WERI-Rb-1 (cell line): ENCODE measurements around the gene NRF1.

Experiments
- DNase-seq: peaks from one replicate; pipeline ENCODE4 v3.0.0-alpha.2; 2020
- H3K27ac ChIP-seq: fragments of 250-450 bp; sonication (Bioruptor Pico); 2 replicates; pipeline ENCODE4 v1.5.1; 2020; ENCODE audit warnings: mild to moderate bottlenecking, moderate library complexity
- H3K27me3 ChIP-seq: fragments of 250-450 bp; sonication (Bioruptor Pico); 2 replicates; pipeline ENCODE4 v1.5.1; 2021; ENCODE audit warnings: mild to moderate bottlenecking, low read depth, moderate library complexity; ENCODE audit not compliant: insufficient read depth, severe bottlenecking
- H3K36me3 ChIP-seq: fragments of 250-450 bp; sonication (Bioruptor Pico); 2 replicates; pipeline ENCODE4 v1.5.1; 2020; ENCODE audit warnings: mild to moderate bottlenecking, moderate library complexity
- H3K4me3 ChIP-seq: 2 replicates; pipeline ENCODE4 v1.5.1; 2011; ENCODE audit warnings: low read depth, mild to moderate bottlenecking, control low read depth, low read length
- H3K9me3 ChIP-seq: fragments of 250-450 bp; sonication (Bioruptor Pico); 2 replicates; pipeline ENCODE4 v1.5.1; 2021; ENCODE audit warnings: mild to moderate bottlenecking, moderate library complexity; ENCODE audit not compliant: severe bottlenecking
- TF ChIP-seq, protein P1 (sequence below): IDR thresholded peaks from 2 replicates; pipeline ENCODE4 v1.5.1; 2011; ENCODE audit warnings: low read depth, mild to moderate bottlenecking, control low read depth, inconsistent platforms, low read length

NRF1 gene

DNA sequence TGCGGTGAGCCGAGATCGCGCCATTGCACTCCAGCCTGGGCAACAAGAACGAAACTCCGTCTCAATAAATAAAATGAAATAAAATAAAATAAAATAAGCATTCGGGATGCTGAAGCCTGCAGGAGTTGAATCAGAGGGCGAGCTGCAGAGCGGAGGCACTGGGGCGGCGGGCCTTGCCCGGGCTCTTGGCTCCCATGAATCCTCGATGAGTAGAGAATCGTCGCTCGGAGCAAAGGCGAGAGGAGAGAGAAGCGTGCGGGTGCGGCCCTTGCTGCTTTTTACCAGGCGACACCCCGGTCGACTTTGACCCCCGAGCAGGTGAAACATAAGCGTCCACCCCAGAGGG, 172.9 kb downstream of the NRF1 start:
- no peak for DNase-seq
- H3K27me3 ChIP-seq, result no peaks in the 10 kb centered on the region

DNA sequence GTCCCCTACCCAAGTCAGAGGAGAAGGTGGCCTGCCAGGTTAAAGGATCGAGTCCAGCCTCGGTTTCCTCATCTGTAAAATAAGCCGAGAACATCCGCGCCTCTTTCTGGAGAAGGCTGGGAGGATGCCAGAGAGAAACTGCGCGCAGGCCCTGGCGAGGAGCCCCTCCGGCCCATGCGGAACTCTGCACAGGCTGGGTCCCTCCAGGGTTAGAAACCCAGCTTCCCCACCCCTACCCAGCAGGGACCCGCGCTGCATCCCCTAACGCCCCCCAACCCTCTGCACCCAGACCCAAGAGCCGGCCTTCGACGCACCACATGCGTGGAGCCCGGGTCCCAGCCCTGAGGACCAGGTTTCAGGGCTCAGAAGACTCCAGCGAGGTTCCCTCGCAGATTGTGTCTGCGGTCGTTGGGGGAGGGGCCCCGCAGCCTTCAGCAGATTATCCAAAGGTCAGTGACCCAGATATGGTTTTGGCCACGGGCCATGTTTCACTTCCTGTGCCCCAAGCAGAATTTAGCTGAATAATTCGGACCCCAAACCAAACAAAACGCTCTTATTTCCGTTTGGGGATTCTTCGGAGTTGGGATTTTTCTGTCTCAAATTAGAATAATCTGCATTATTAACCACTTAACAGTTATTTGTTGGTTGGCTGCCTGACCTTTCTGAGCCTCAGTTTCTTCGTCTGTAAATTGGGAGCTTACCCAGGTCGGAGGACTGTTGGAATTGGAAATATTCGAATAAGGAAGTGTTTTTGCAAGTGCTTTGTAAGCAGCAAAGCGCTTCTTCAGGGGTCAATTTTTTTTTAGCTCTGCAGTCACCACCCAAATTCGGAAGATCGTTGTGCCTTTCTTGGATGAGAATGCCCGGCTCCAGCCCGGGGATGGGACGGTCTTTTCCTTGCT, 173.5 kb downstream of the NRF1 start:
- no peak for DNase-seq
- no peak overlapping the region for H3K27ac ChIP-seq
- TF ChIP-seq, protein P1, sequence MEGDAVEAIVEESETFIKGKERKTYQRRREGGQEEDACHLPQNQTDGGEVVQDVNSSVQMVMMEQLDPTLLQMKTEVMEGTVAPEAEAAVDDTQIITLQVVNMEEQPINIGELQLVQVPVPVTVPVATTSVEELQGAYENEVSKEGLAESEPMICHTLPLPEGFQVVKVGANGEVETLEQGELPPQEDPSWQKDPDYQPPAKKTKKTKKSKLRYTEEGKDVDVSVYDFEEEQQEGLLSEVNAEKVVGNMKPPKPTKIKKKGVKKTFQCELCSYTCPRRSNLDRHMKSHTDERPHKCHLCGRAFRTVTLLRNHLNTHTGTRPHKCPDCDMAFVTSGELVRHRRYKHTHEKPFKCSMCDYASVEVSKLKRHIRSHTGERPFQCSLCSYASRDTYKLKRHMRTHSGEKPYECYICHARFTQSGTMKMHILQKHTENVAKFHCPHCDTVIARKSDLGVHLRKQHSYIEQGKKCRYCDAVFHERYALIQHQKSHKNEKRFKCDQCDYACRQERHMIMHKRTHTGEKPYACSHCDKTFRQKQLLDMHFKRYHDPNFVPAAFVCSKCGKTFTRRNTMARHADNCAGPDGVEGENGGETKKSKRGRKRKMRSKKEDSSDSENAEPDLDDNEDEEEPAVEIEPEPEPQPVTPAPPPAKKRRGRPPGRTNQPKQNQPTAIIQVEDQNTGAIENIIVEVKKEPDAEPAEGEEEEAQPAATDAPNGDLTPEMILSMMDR, result no peak
- H3K4me3 ChIP-seq, result no peak overlapping the region
- H3K36me3 ChIP-seq, result 0 out of 2 replicates have a peak, but pooled peaks cover 4% of the 10 kb centered on the region
- H3K9me3 ChIP-seq, result no peaks in the 10 kb centered on the region
- no peaks in the 10 kb centered on the region for H3K27me3 ChIP-seq

More for the DNA sequence above, 172.9 kb downstream of the NRF1 start:
- H3K4me3 ChIP-seq, result no peak overlapping the region
- peaks cover 9% of the 10 kb centered on the region for H3K36me3 ChIP-seq
- no peak overlapping the region for H3K27ac ChIP-seq
- TF ChIP-seq, protein P1, result no peak
- H3K9me3 ChIP-seq, result no peaks in the 10 kb centered on the region

DNA sequence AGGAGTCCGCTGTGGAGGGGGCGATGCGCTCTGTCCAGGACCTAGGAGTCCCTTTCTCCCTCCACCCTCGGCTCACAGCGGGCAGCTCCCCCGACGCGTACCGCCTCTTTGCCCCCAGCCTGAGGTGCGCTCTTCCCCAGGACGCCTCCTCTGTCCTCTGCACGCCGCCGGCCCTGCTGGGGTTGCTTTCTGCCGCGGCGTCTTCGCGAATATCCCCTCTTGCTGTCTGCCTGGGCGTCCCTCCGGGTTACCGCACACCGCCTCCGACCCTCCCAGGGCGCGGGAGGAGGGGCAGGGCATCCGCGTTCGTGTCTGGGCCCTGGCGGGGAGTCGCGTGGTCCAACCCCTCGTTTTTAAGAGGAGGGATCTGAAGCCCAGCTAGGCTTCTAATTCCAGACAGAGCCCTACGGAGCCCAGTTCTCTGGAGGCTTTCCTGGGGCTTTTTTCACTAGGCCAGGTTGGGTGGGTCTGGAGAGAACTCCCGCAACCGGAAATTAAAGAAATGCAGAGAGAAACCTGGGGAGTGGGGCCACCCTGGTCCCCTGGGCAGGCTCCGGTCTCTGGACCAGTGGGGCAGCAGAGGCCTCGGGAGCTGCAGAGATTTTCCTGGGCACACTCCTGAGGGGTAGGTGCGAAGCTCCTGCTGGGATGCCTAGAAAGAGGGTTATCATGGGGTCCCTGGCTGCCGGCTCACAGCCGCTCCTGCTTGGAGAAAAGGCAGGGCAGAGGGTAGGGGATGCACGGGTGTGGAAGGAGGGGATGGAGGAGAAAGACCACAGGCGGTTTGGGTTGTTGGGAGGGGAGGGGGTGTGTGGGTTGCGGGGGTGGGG, 174.4 kb downstream of the NRF1 start:
- H3K27me3 ChIP-seq, result no peaks in the 10 kb centered on the region
- TF ChIP-seq, protein P1, result no peak

DNA sequence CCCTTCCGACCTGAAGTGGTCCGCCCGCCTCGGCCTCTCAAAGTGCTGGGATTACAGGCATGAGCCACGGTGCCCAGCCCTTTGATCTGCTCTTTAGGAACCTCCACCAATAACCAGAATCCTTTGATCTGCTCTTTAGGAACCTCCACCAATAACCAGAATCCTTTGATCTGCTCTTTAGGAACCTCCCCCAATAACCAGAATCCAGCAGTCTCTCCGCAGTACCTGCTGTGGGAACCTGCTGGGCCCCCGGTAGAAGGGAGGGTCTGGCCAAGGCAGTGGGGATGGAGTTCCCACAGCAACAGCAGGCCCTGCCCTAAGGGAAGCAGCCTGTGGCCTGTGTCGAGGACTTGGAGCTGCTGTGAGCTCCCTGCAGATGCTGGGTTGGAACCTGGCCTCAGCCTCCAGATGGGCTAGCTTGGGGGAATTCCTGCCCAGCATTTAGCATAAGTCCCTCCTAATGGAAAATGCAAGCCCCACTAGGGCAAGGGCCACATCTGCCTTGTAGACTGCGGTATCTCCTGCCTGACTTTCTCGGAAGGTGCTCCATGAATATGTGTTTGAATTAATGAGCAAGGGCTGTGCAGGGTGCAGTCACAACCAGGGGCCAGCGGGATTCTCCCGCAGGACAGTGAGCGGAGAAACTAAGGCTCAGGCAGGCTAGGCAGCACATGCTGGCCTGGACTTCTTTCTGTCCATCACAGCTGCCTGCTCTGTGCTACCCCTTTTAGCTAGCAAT, 175.5 kb downstream of the NRF1 start:
- Histone ChIP-seq H3K36me3 (0 out of 2 replicates have a peak, but pooled peaks cover 4% of the 10 kb centered on the region), H3K27me3 (no peaks in the 10 kb centered on the region), H3K9me3 (no peaks in the 10 kb centered on the region), H3K4me3 (no peak overlapping the region), H3K27ac (no peak overlapping the region)
- TF ChIP-seq, protein P1, result no peak
- DNase-seq, result no peak

More for the DNA sequence above, 174.4 kb downstream of the NRF1 start:
- H3K4me3 ChIP-seq, result no peak overlapping the region
- H3K36me3 ChIP-seq, result 0 out of 2 replicates have a peak, but pooled peaks cover 4% of the 10 kb centered on the region
- H3K27ac ChIP-seq, result no peak overlapping the region
- DNase-seq, result no peak
- no peaks in the 10 kb centered on the region for H3K9me3 ChIP-seq

DNA sequence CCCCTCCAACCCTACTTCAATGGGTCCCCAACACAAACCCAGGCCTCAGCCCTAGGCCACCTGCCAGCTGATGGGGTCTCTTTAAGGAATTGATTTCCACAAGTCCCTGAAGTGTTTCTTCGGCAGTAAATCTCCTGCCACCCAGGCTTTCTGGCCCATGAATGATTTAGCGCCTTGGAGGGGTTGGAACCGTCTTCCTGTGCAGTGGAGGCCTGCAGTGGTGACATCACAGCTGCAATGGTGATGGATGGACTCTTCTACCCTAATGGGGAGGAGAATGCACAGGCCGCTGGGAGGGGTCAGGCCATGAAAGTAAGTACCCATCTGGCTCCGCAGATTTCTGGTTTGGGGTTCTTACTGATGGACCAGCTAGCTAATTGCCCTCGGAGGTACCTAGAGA, 177.5 kb downstream of the NRF1 start:
- DNase-seq, result no peak
- Histone ChIP-seq H3K36me3 (no peaks in the 10 kb centered on the region), H3K27ac (no peak overlapping the region), H3K4me3 (no peak overlapping the region), H3K9me3 (no peaks in the 10 kb centered on the region), H3K27me3 (no peaks in the 10 kb centered on the region)
- TF ChIP-seq, protein P1, result no peak
